HG03469 (cell line): ENCODE results near the gene TOP2B.

Source experiments
- ATAC-seq: cut with Tn5 transposase; IDR thresholded peaks from one replicate; pipeline ENCODE4 v1.9.1; 2021; ENCODE audit warnings: mild to moderate bottlenecking, moderate library complexity, moderate number of reproducible peaks; ENCODE audit not compliant: unreplicated experiment

Gene TOP2B

GRCh38 chr3:25584011-25584789 lies 80.5 kb downstream of the TOP2B start:
- no peak for ATAC-seq

- no peak for ATAC-seq
These were observed 81.4 kb downstream of the TOP2B start for GRCh38 chr3:25583343-25583742.

GRCh38 chr3:25582242-25582641 lies 82.5 kb downstream of the TOP2B start:
- no peak for ATAC-seq

GRCh38 chr3:25581823-25582222 lies 82.9 kb downstream of the TOP2B start:
- no peak for ATAC-seq

GRCh38 chr3:25581335-25581734 lies 83.4 kb downstream of the TOP2B start:
- ATAC-seq, result no peak

- no peak for ATAC-seq
These were observed 84.2 kb downstream of the TOP2B start for GRCh38 chr3:25580534-25580933.

- ATAC-seq, result no peak
These were observed 86.6 kb downstream of the TOP2B start for GRCh38 chr3:25578059-25578458.

- ATAC-seq, result no peak
These were observed 87.8 kb downstream of the TOP2B start for GRCh38 chr3:25576831-25577454.

GRCh38 chr3:25576146-25576545 lies 88.6 kb downstream of the TOP2B start:
- no peak for ATAC-seq

- no peak for ATAC-seq
These were observed 89.7 kb downstream of the TOP2B start for GRCh38 chr3:25575001-25575400.

- ATAC-seq, result no peak
These were observed 90.4 kb downstream of the TOP2B start for GRCh38 chr3:25574172-25574765.

GRCh38 chr3:25573386-25574171 lies 91.1 kb downstream of the TOP2B start:
- no peak for ATAC-seq

GRCh38 chr3:25572919-25573385 lies 91.8 kb downstream of the TOP2B start:
- ATAC-seq, result no peak

- no peak for ATAC-seq
These were observed 92.4 kb downstream of the TOP2B start for GRCh38 chr3:25572336-25572735.

GRCh38 chr3:25571285-25571684 lies 93.4 kb downstream of the TOP2B start:
- no peak for ATAC-seq

GRCh38 chr3:25568525-25569078 lies 96.1 kb downstream of the TOP2B start:
- no peak for ATAC-seq

GRCh38 chr3:25567806-25568524 lies 96.7 kb downstream of the TOP2B start:
- ATAC-seq, result no peak

GRCh38 chr3:25567388-25567787 lies 97.3 kb downstream of the TOP2B start:
- no peak for ATAC-seq

GRCh38 chr3:25566358-25566920 lies 98.3 kb downstream of the TOP2B start:
- no peak for ATAC-seq

- ATAC-seq, result no peak
These were observed 98.9 kb downstream of the TOP2B start for GRCh38 chr3:25565807-25566206.
